Activated T-helper 17 cell treated with anti-CD3 and anti-CD28 coated beads, Interleukin-2, amount 50 U/mL, for 72 hours (primary cell): ENCODE data around the gene PUM1. TPM values are rescaled to one million over a fixed set of nuclear protein-coding genes. Genes with fewer than 3 reads are reported as not detected.

ENCODE experiments used
- ATAC-seq: fragments of 150-1000 bp; cut with Tn5 transposase; replicated peaks from 2 replicates; pipeline ENCODE4 v1.10.0; 2021; ENCODE audit warnings: mild to moderate bottlenecking, moderate library complexity
- H3K27ac Mint-ChIP-seq: one replicate; pipeline ENCODE4 v1.8.0; 2022; ENCODE audit warnings: mixed read lengths
- H3K27me3 Mint-ChIP-seq: one replicate; pipeline ENCODE4 v1.8.0; 2022; ENCODE audit warnings: mixed read lengths
- H3K36me3 Mint-ChIP-seq: one replicate; pipeline ENCODE4 v1.8.0; 2022; ENCODE audit warnings: low read depth, mild to moderate bottlenecking, mixed read lengths
- H3K4me1 Mint-ChIP-seq: one replicate; pipeline ENCODE4 v1.8.0; 2022; ENCODE audit warnings: mixed read lengths
- H3K4me3 Mint-ChIP-seq: one replicate; pipeline ENCODE4 v1.8.0; 2022; ENCODE audit warnings: mild to moderate bottlenecking, mixed read lengths
- H3K9me3 Mint-ChIP-seq: one replicate; pipeline ENCODE4 v1.8.0; 2022; ENCODE audit warnings: mixed read lengths
- total RNA-seq, 2 donors: library from RNA; stranded (reverse); gene quantifications; one replicate each; pipeline ENCODE4 v1.2.3, GENCODE V29; 2022

Gene PUM1
- total RNA-seq, 2 donors from 2014 or later = 109 to 114 TPM

GRCh38 chr1:30914931-30915330 is 150.6 kb downstream of the PUM1 start:
- Mint-ChIP-seq H3K9me3 (no peaks in the 10 kb centered on the region), H3K4me3 (no peak overlapping the region), H3K36me3 (no peaks in the 10 kb centered on the region), H3K4me1 (no peaks in the 10 kb centered on the region), H3K27ac (no peak overlapping the region), H3K27me3 (peaks cover under 1% of the 10 kb centered on the region)
- no peak for ATAC-seq

GRCh38 chr1:30914587-30914922 is 151.0 kb downstream of the PUM1 start:
- Mint-ChIP-seq H3K27me3 (peaks cover 4% of the 10 kb centered on the region), H3K4me3 (no peak overlapping the region), H3K36me3 (peaks cover 2% of the 10 kb centered on the region), H3K9me3 (no peaks in the 10 kb centered on the region), H3K4me1 (no peaks in the 10 kb centered on the region), H3K27ac (no peak overlapping the region)
- no peak for ATAC-seq

GRCh38 chr1:30912913-30913652 is 152.4 kb downstream of the PUM1 start:
- H3K9me3 Mint-ChIP-seq = no peaks in the 10 kb centered on the region
- ATAC-seq = no peak
- H3K27me3 Mint-ChIP-seq = peaks cover 10% of the 10 kb centered on the region
- H3K27ac Mint-ChIP-seq = no peak overlapping the region
- H3K4me3 Mint-ChIP-seq = no peak overlapping the region
- H3K4me1 Mint-ChIP-seq = peaks cover 7% of the 10 kb centered on the region
- peaks cover 6% of the 10 kb centered on the region for H3K36me3 Mint-ChIP-seq

GRCh38 chr1:30912224-30912623 is 153.3 kb downstream of the PUM1 start:
- Mint-ChIP-seq H3K4me1 (peaks cover 12% of the 10 kb centered on the region), H3K27ac (no peak overlapping the region), H3K9me3 (no peaks in the 10 kb centered on the region), H3K27me3 (peaks cover 15% of the 10 kb centered on the region), H3K4me3 (no peak overlapping the region), H3K36me3 (peaks cover 6% of the 10 kb centered on the region)
- ATAC-seq = no peak

GRCh38 chr1:30911059-30911954 is 154.2 kb downstream of the PUM1 start:
- H3K9me3 Mint-ChIP-seq = no peaks in the 10 kb centered on the region
- ATAC-seq = peak; percentile 70
- peaks cover 13% of the 10 kb centered on the region for H3K4me1 Mint-ChIP-seq
- no peak overlapping the region for H3K27ac Mint-ChIP-seq
- H3K4me3 Mint-ChIP-seq = no peak overlapping the region
- H3K36me3 Mint-ChIP-seq = peaks cover 6% of the 10 kb centered on the region
- peaks cover 18% of the 10 kb centered on the region for H3K27me3 Mint-ChIP-seq

GRCh38 chr1:30909365-30910068 is 156.0 kb downstream of the PUM1 start:
- Mint-ChIP-seq H3K27ac (peak overlapping the region; percentile 54), H3K36me3 (peaks cover 6% of the 10 kb centered on the region), H3K4me3 (peak overlapping the region; percentile 74), H3K27me3 (peaks cover 23% of the 10 kb centered on the region), H3K4me1 (peaks cover 13% of the 10 kb centered on the region), H3K9me3 (no peaks in the 10 kb centered on the region)
- ATAC-seq = no peak

GRCh38 chr1:30908696-30909364 is 156.7 kb downstream of the PUM1 start, which contains the start of gene SDC3:
Gene SDC3 (minus strand): TSS chr1:30908758. CDS start chr1:30908586, 172 bp downstream.
- H3K27me3 Mint-ChIP-seq = peaks cover 23% of the 10 kb centered on the region
- peak within 1 kb of the TSS; percentile 74 for H3K4me3 Mint-ChIP-seq
- ATAC-seq = peak; percentile 56
- H3K36me3 Mint-ChIP-seq = peaks cover 6% of the 10 kb centered on the region
- no peaks in the 10 kb centered on the region for H3K9me3 Mint-ChIP-seq
- peaks cover 13% of the 10 kb centered on the region for H3K4me1 Mint-ChIP-seq
- peak within 1 kb of the TSS; percentile 54 for H3K27ac Mint-ChIP-seq

GRCh38 chr1:30908316-30908695 is 157.2 kb downstream of the PUM1 start:
- ATAC-seq = peak; percentile 25
- Mint-ChIP-seq H3K27me3 (peaks cover 23% of the 10 kb centered on the region), H3K4me1 (peaks cover 13% of the 10 kb centered on the region), H3K4me3 (no peak overlapping the region), H3K36me3 (peaks cover 6% of the 10 kb centered on the region), H3K27ac (no peak overlapping the region), H3K9me3 (no peaks in the 10 kb centered on the region)

GRCh38 chr1:30907481-30908315 is 157.8 kb downstream of the PUM1 start:
- Mint-ChIP-seq H3K9me3 (no peaks in the 10 kb centered on the region), H3K36me3 (peaks cover 6% of the 10 kb centered on the region), H3K4me1 (peaks cover 13% of the 10 kb centered on the region), H3K27ac (no peak overlapping the region), H3K27me3 (peaks cover 23% of the 10 kb centered on the region), H3K4me3 (peak overlapping the region; percentile 74)
- ATAC-seq = no peak

- ATAC-seq = no peak
- Mint-ChIP-seq H3K27me3 (peaks cover 23% of the 10 kb centered on the region), H3K36me3 (peaks cover 6% of the 10 kb centered on the region), H3K4me3 (peak overlapping the region; percentile 74), H3K4me1 (peaks cover 13% of the 10 kb centered on the region), H3K9me3 (no peaks in the 10 kb centered on the region), H3K27ac (no peak overlapping the region)
Measured at GRCh38 chr1:30906631-30907441, 158.7 kb downstream of the PUM1 start.

GRCh38 chr1:30905916-30906620 is 159.4 kb downstream of the PUM1 start:
- Mint-ChIP-seq H3K36me3 (peaks cover 6% of the 10 kb centered on the region), H3K27ac (no peak overlapping the region), H3K4me1 (peaks cover 13% of the 10 kb centered on the region), H3K4me3 (no peak overlapping the region), H3K9me3 (no peaks in the 10 kb centered on the region), H3K27me3 (peaks cover 23% of the 10 kb centered on the region)
- no peak for ATAC-seq

- H3K27ac Mint-ChIP-seq = no peak overlapping the region
- no peak for ATAC-seq
- no peak overlapping the region for H3K4me3 Mint-ChIP-seq
- H3K27me3 Mint-ChIP-seq = peaks cover 23% of the 10 kb centered on the region
- H3K4me1 Mint-ChIP-seq = peaks cover 13% of the 10 kb centered on the region
- peaks cover 6% of the 10 kb centered on the region for H3K36me3 Mint-ChIP-seq
- H3K9me3 Mint-ChIP-seq = no peaks in the 10 kb centered on the region
Measured at GRCh38 chr1:30905403-30905802, 160.1 kb downstream of the PUM1 start.
